Mammary epithelial cell (primary cell): ENCODE measurements around the gene SLC25A45.

Source experiments
- EZH2 ChIP-seq: IDR thresholded peaks from 2 replicates; pipeline ENCODE4 v1.6.1; 2012; ENCODE audit warnings: low read length, inconsistent platforms, borderline replicate concordance
- TF ChIP-seq, protein P1 (sequence below), 2 donors: IDR thresholded peaks in 1 of 2; conservative IDR thresholded peaks in 1 of 2; 2 replicates each; pipeline ENCODE4 v1.5.1; 2011 to 2012; ENCODE audit warnings: inconsistent platforms in 2 of 2, low read length in 2 of 2, mild to moderate bottlenecking in 2 of 2, control low read depth in 1 of 2, low read depth in 1 of 2; ENCODE audit not compliant: insufficient read depth in 1 of 2; ENCODE audit errors: extremely low read depth in 1 of 2

DNA sequence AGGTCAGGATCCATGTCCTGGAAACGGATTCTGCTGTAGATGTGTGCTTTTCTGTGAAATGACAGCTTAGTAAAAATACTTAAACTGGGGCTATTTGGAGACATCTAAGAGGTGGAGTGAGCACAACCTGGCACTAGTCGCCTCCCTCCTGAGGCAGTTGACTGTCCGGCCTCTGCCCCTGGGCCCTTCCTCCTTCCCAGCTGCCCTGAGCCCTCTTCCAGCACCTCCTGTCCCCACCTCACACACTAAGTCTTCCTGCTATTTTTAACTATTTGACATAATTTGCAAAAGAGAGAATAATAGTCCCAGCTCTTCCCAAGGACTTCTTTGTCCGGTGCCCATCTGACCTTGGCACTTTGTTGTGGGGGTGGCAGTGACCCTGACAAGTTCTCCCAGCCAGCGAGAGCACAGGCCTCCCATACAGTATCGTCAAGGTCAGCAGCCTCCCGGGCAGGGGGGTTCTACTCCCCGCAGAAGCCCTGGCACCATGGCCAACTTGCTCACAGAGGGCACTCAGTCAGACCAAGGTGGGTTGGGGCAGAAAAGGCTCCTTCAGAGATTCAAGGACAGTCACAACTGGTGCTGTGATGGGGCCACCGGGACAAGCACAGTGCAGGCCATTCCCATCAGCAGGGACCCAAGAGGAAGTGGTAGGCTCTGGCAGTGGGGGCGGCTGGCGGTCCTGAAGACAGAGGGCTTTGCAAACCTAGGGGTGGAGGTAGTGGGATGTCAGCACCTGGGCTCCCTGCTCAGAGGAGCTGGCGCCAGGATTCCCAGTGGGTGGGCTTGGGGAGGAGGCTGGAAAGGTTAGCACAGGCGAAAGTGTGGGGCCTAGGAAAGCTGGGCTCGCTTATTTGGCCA, 34.6 kb upstream of the SLC25A45 start:
- no peak for TF ChIP-seq EZH2
- TF ChIP-seq, protein P1, sequence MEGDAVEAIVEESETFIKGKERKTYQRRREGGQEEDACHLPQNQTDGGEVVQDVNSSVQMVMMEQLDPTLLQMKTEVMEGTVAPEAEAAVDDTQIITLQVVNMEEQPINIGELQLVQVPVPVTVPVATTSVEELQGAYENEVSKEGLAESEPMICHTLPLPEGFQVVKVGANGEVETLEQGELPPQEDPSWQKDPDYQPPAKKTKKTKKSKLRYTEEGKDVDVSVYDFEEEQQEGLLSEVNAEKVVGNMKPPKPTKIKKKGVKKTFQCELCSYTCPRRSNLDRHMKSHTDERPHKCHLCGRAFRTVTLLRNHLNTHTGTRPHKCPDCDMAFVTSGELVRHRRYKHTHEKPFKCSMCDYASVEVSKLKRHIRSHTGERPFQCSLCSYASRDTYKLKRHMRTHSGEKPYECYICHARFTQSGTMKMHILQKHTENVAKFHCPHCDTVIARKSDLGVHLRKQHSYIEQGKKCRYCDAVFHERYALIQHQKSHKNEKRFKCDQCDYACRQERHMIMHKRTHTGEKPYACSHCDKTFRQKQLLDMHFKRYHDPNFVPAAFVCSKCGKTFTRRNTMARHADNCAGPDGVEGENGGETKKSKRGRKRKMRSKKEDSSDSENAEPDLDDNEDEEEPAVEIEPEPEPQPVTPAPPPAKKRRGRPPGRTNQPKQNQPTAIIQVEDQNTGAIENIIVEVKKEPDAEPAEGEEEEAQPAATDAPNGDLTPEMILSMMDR (conservative IDR thresholded peaks at IDR 0.05 in 1 of 2, IDR thresholded peaks at IDR 0.05 in 1 of 2; ENCODE audit: extremely low read depth in 1 of 2, insufficient read depth in 1 of 2, low read depth in 1 of 2, low read length in 2 of 2), result no peak
